ENCODE data around the gene ATF7.

Gene ATF7

GRCh38 chr12:53480491-53481442 lies 145.4 kb downstream of the ATF7 start:
- DNase-seq = no peak

- DNase-seq = no peak
Measured at GRCh38 chr12:53479331-53479730, 146.9 kb downstream of the ATF7 start.

- no peak for DNase-seq
Measured at GRCh38 chr12:53478865-53479264, 147.3 kb downstream of the ATF7 start.

GRCh38 chr12:53476769-53477209 lies 149.4 kb downstream of the ATF7 start:
- DNase-seq = no peak

GRCh38 chr12:53474819-53475218 lies 151.4 kb downstream of the ATF7 start:
- DNase-seq = no peak

- no peak for DNase-seq
Measured at GRCh38 chr12:53474077-53474476, 152.1 kb downstream of the ATF7 start.

GRCh38 chr12:53472056-53472582 lies 154.1 kb downstream of the ATF7 start:
- DNase-seq = no peak

- DNase-seq = no peak
Measured at GRCh38 chr12:53468282-53468681, 157.9 kb downstream of the ATF7 start.

GRCh38 chr12:53467880-53468279 lies 158.3 kb downstream of the ATF7 start:
- DNase-seq = no peak

GRCh38 chr12:53467082-53467481 lies 159.1 kb downstream of the ATF7 start:
- no peak for DNase-seq

GRCh38 chr12:53466640-53467039 lies 159.5 kb downstream of the ATF7 start:
- no peak for DNase-seq

- no peak for DNase-seq
Measured at GRCh38 chr12:53465679-53466078, 160.5 kb downstream of the ATF7 start.

- no peak for DNase-seq
Measured at GRCh38 chr12:53464685-53465418, 161.3 kb downstream of the ATF7 start.

GRCh38 chr12:53463802-53464560 lies 162.2 kb downstream of the ATF7 start:
- DNase-seq = no peak

- no peak for DNase-seq
Measured at GRCh38 chr12:53462935-53463334, 163.2 kb downstream of the ATF7 start.

GRCh38 chr12:53461591-53461990 lies 164.6 kb downstream of the ATF7 start:
- DNase-seq = no peak

- DNase-seq = no peak
Measured at GRCh38 chr12:53461059-53461458, 165.1 kb downstream of the ATF7 start.

- DNase-seq = no peak
Measured at GRCh38 chr12:53459097-53459496, 167.1 kb downstream of the ATF7 start.

Data from activated gamma-delta T cell treated with Interleukin-2 at 50 U/mL for 16 hours (primary cell).